Peyer's patch (tissue), 4 donors: Measurements from ENCODE around the gene CTNNBL1.

ENCODE experiments used
- CTCF ChIP-seq, 6 experiments: fragments of 450-650 bp in 4 of 6; fragments of 200-600 bp in 2 of 6; sonication (generic) in 1 of 6; IDR thresholded peaks; one replicate each; pipeline ENCODE4 v1.5.1; 2017 to 2019; ENCODE audit warnings: antibody characterized with exemption in 6 of 6, mild to moderate bottlenecking in 3 of 6, moderate library complexity in 1 of 6
- POLR2A ChIP-seq, 2 donors: fragments of 450-650 bp; IDR thresholded peaks; one replicate each; pipeline ENCODE4 v1.5.1; 2017; ENCODE audit warnings: antibody characterized with exemption in 2 of 2, mild to moderate bottlenecking in 2 of 2, moderate library complexity in 2 of 2

- TF ChIP-seq CTCF (IDR thresholded peaks at IDR 0.05) = no peak
- TF ChIP-seq POLR2A (IDR thresholded peaks at IDR 0.05) = no peak
These were observed 203.2 kb downstream of the CTNNBL1 start for GRCh38 chr20:37896932-37897548.
